ENCODE data around the gene PRELID2. TPM values are rescaled to one million over a fixed set of nuclear protein-coding genes. Genes with fewer than 3 reads are reported as not detected.
A peak's percentile ranks its signal among the peaks of the same experiment; 100 is the strongest.

PRELID2 gene
- polyA plus RNA-seq, 3 donors: 0.77 to 2.0 (median 1.5) TPM

DNA sequence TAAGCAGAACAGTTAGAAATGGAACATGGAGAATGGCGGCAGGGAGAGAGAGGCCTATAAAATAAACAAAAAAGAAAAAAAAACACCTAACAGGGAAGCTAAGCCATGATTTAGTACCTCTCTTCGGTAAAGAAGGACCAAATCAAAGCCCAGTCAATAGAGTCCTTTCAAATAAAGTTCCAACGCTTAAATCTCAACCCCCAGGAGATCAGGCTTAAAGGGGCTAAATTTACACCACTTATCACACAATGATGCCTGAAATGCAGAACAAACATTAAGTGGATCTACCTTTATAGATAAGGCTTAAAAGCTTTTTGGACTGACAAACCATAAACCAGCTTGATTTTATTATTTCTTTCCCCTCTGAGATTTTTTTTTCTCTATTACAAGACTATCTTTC, 66.3 kb downstream of the PRELID2 start:
- Mint-ChIP-seq H3K27ac (no peak overlapping the region), H3K36me3 (peaks cover 4 to 5% of the 10 kb centered on the region in 2 donors), H3K4me3 (no peak overlapping the region), H3K27me3 (ENCODE audit: low read depth in 3 of 3) (no peaks in the 10 kb centered on the region), H3K4me1 (no peaks in the 10 kb centered on the region), H3K9me3 (peaks cover 0 to 16% (median 7%) of the 10 kb centered on the region in 7 donors)
- DNase-seq: no peak
- WGBS (ENCODE audit: insufficient coverage): 100% methylated on average over 1 of the region's 3 CpGs
- intact Hi-C loops (cut with micrococcal nuclease): no loop called here
- no peaks in the 10 kb centered on the region for H3K79me2 ChIP-seq (ENCODE audit: insufficient read depth, low read length)
- H3K9ac ChIP-seq (ENCODE audit: insufficient read depth, low read length, poor library complexity, severe bottlenecking): no peak overlapping the region
- H3K9me3 ChIP-seq (replicated peaks in 1 of 2; ENCODE audit: control insufficient read depth in 1 of 2, insufficient read depth in 1 of 2, low read length in 2 of 2): peaks cover 0 to 7% of the 10 kb centered on the region in 2 donors
- no peaks in the 10 kb centered on the region for H3K4me1 ChIP-seq (ENCODE audit: control insufficient read depth in 1 of 2, insufficient read depth in 2 of 2, low read length in 2 of 2)
- H2AFZ ChIP-seq (ENCODE audit: insufficient read depth, low read depth, low read length, poor library complexity, severe bottlenecking): no peak overlapping the region
- no peak overlapping the region for H3K4me2 ChIP-seq (replicated peaks; ENCODE audit: extremely low read depth, low read length, poor library complexity, severe bottlenecking)
- no peak overlapping the region for H3K27ac ChIP-seq (ENCODE audit: low read depth in 1 of 2, low read length in 2 of 2)
- H3K27me3 ChIP-seq (ENCODE audit: control insufficient read depth in 2 of 2, insufficient read depth in 2 of 2, low read length in 2 of 2): no peaks in the 10 kb centered on the region
- no peak for TF ChIP-seq CTCF (IDR thresholded peaks at IDR 0.05)
- H3K36me3 ChIP-seq (replicated peaks in 1 of 2; ENCODE audit: control insufficient read depth in 1 of 2, insufficient read depth in 2 of 2, low read length in 2 of 2): no peaks in the 10 kb centered on the region
- H3K4me3 ChIP-seq (replicated peaks in 1 of 3; ENCODE audit: low read depth in 2 of 3, low read length in 3 of 3): no peak overlapping the region
- H4K20me1 ChIP-seq (ENCODE audit: insufficient read depth, low read length): no peaks in the 10 kb centered on the region

DNA sequence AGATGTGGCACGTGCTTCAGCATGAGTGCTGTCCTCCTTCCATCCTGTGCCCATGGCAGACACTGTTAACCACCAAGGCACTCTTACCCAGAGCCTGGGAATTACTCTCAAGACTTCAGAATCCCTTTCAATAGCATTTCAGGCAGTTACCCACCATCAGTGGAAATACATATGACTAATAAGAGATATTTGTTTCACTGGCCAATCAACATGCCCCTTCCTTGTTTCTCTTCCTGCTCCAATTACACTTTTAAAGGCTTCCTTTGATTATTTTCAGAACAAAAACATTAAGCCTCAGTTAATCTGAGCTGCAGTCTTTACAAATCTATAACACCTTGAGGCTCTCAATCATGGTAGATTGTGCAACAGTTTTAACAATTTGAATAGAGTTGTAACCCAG, 70.8 kb downstream of the PRELID2 start:
- H3K9ac ChIP-seq (ENCODE audit: insufficient read depth, low read length, poor library complexity, severe bottlenecking): no peak overlapping the region
- Mint-ChIP-seq H3K27ac (peak overlapping the region in 1 of 7 donors; percentile 61), H3K9me3 (peaks cover 0 to 13% (median 6%) of the 10 kb centered on the region in 7 donors), H3K27me3 (ENCODE audit: low read depth in 3 of 3) (no peaks in the 10 kb centered on the region), H3K36me3 (peaks cover 6 to 11% of the 10 kb centered on the region in 2 donors), H3K4me3 (no peak overlapping the region), H3K4me1 (no peaks in the 10 kb centered on the region)
- intact Hi-C loops (cut with micrococcal nuclease): no loop called here
- H4K20me1 ChIP-seq (ENCODE audit: insufficient read depth, low read length): no peaks in the 10 kb centered on the region
- TF ChIP-seq CTCF (IDR thresholded peaks at IDR 0.05): no peak
- H3K4me2 ChIP-seq (replicated peaks; ENCODE audit: extremely low read depth, low read length, poor library complexity, severe bottlenecking): no peak overlapping the region
- WGBS (ENCODE audit: insufficient coverage): no CpG with 5 or more reads among the region's 1 CpG
- DNase-seq: no peak
- no peaks in the 10 kb centered on the region for H3K27me3 ChIP-seq (ENCODE audit: control insufficient read depth in 2 of 2, insufficient read depth in 2 of 2, low read length in 2 of 2)
- H3K36me3 ChIP-seq (replicated peaks in 1 of 2; ENCODE audit: control insufficient read depth in 1 of 2, insufficient read depth in 2 of 2, low read length in 2 of 2): no peaks in the 10 kb centered on the region
- H3K9me3 ChIP-seq (replicated peaks in 1 of 2; ENCODE audit: control insufficient read depth in 1 of 2, insufficient read depth in 1 of 2, low read length in 2 of 2): peaks cover 0 to 7% of the 10 kb centered on the region in 2 donors
- H3K79me2 ChIP-seq (ENCODE audit: insufficient read depth, low read length): no peaks in the 10 kb centered on the region
- no peaks in the 10 kb centered on the region for H3K4me1 ChIP-seq (ENCODE audit: control insufficient read depth in 1 of 2, insufficient read depth in 2 of 2, low read length in 2 of 2)
- no peak overlapping the region for H3K27ac ChIP-seq (ENCODE audit: low read depth in 1 of 2, low read length in 2 of 2)
- H3K4me3 ChIP-seq (replicated peaks in 1 of 3; ENCODE audit: low read depth in 2 of 3, low read length in 3 of 3): no peak overlapping the region
- H2AFZ ChIP-seq (ENCODE audit: insufficient read depth, low read depth, low read length, poor library complexity, severe bottlenecking): no peak overlapping the region
